SK-N-SH (cell line): Measurements from ENCODE around the gene GUCD1.

Experiments
- CTCF ChIP-seq: fragments of 200-600 bp; sonication (generic); IDR thresholded peaks from 2 replicates; pipeline ENCODE4 v1.6.1; 2017; ENCODE audit warnings: antibody characterized with exemption, mild to moderate bottlenecking, moderate library complexity
- EP300 ChIP-seq, 2 experiments: IDR thresholded peaks; 2 replicates each; pipeline versions ENCODE4 v1.4.0 to v1.6.1; 2012; ENCODE audit warnings: borderline replicate concordance in 1 of 2, low read depth in 1 of 2, low read length in 1 of 2
- EZH2phosphoT487 ChIP-seq: fragments of 200-600 bp; sonication (generic); IDR thresholded peaks from 2 replicates; pipeline ENCODE4 v1.6.1; 2017; ENCODE audit warnings: low read depth, mixed run types, mild to moderate bottlenecking, antibody characterized with exemption, moderate library complexity, borderline replicate concordance
- FOXM1 ChIP-seq: IDR thresholded peaks from 2 replicates; pipeline ENCODE4 v1.4.0; 2012; ENCODE audit warnings: low read depth, mild to moderate bottlenecking
- GABPA ChIP-seq: IDR thresholded peaks from 2 replicates; pipeline ENCODE4 v1.4.0; 2012; ENCODE audit warnings: low read depth, mild to moderate bottlenecking
- MXI1 ChIP-seq: IDR thresholded peaks from 2 replicates; pipeline ENCODE4 v1.6.1; 2012; ENCODE audit warnings: mild to moderate bottlenecking, low read depth, low read length, improper control_type of control experiment
- NRF1 ChIP-seq: IDR thresholded peaks from 2 replicates; pipeline ENCODE4 v1.6.1; 2012; ENCODE audit warnings: low read depth, mild to moderate bottlenecking, low read length
- POLR2AphosphoS5 ChIP-seq: IDR thresholded peaks from 2 replicates; pipeline ENCODE4 v1.6.1; 2012; ENCODE audit warnings: low read depth, low read length
- REST ChIP-seq: IDR thresholded peaks from 2 replicates; pipeline ENCODE4 v1.6.1; 2012; ENCODE audit warnings: mild to moderate bottlenecking, low read depth, low read length, moderate library complexity
- SIN3A ChIP-seq: IDR thresholded peaks from 2 replicates; pipeline ENCODE4 v1.6.1; 2012; ENCODE audit warnings: low read depth, mild to moderate bottlenecking, low read length, moderate library complexity, borderline replicate concordance
- SMC3 ChIP-seq: IDR thresholded peaks from 2 replicates; pipeline ENCODE4 v1.6.1; 2012; ENCODE audit warnings: low read depth, low read length, improper control_type of control experiment
- TAF1 ChIP-seq: IDR thresholded peaks from 2 replicates; pipeline ENCODE4 v1.6.1; 2012; ENCODE audit warnings: low read depth, mild to moderate bottlenecking, low read length, moderate library complexity, borderline replicate concordance
- TF ChIP-seq, protein P1 (sequence below): fragments of 150-350 bp; IDR thresholded peaks from 2 replicates; pipeline ENCODE4 v1.6.1; 2017; ENCODE audit warnings: antibody characterized with exemption, low read length, low read depth, borderline replicate concordance
- TF ChIP-seq, protein P2 (sequence below): IDR thresholded peaks from 2 replicates; pipeline ENCODE4 v1.4.0; 2012; ENCODE audit warnings: low read depth, borderline replicate concordance

- peak; percentile 93 for TF ChIP-seq CTCF
- TF ChIP-seq, protein P1, sequence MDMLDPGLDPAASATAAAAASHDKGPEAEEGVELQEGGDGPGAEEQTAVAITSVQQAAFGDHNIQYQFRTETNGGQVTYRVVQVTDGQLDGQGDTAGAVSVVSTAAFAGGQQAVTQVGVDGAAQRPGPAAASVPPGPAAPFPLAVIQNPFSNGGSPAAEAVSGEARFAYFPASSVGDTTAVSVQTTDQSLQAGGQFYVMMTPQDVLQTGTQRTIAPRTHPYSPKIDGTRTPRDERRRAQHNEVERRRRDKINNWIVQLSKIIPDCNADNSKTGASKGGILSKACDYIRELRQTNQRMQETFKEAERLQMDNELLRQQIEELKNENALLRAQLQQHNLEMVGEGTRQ = no peak
- TF ChIP-seq TAF1 = no peak
- TF ChIP-seq EZH2phosphoT487 = no peak
- no peak for TF ChIP-seq MXI1
- no peak for TF ChIP-seq FOXM1
- TF ChIP-seq POLR2AphosphoS5 = no peak
- TF ChIP-seq, protein P2, sequence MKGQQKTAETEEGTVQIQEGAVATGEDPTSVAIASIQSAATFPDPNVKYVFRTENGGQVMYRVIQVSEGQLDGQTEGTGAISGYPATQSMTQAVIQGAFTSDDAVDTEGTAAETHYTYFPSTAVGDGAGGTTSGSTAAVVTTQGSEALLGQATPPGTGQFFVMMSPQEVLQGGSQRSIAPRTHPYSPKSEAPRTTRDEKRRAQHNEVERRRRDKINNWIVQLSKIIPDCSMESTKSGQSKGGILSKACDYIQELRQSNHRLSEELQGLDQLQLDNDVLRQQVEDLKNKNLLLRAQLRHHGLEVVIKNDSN = no peak
- TF ChIP-seq GABPA = no peak
- no peak for TF ChIP-seq NRF1
- TF ChIP-seq REST = no peak
- peak; percentile 69; the same call in 1 of the 2 replicates for TF ChIP-seq SIN3A
- TF ChIP-seq SMC3 = peak; percentile 81
- no peak for TF ChIP-seq EP300 (IDR thresholded peaks at IDR 0.05; ENCODE audit: borderline replicate concordance in 1 of 2, low read depth in 1 of 2, low read length in 1 of 2)
Measured at GRCh38 chr22:24525416-24526037, 29.4 kb downstream of the GUCD1 start.
